ENCODE measurements around the gene CXCR3. TPM values are rescaled to one million over a fixed set of nuclear protein-coding genes. Genes with fewer than 3 reads are reported as not detected.
"Not testable (repeated sequence)": the region's sequence is repeated elsewhere in the genome, so short reads cannot be mapped to it uniquely, and the experiment has no call there.

The CXCR3 gene
- total RNA-seq, 2 experiments from 2014 or later = 19.5 to 22.0 TPM

- Mint-ChIP-seq H3K27ac (no peak overlapping the region), H3K4me1 (ENCODE audit: low read depth) (peaks cover 8% of the 10 kb centered on the region), H3K27me3 (no peaks in the 10 kb centered on the region), H3K4me3 (no peak overlapping the region), H3K36me3 (ENCODE audit: low read depth) (peaks cover 55% of the 10 kb centered on the region), H3K9me3 (no peaks in the 10 kb centered on the region)
- intact Hi-C loops (cut with DNase I, micrococcal nuclease) = loop anchor here in 1 of 2 experiments (5.0 kb wide), 1 partner anchor 35 kb away; no protein-coding TSS in a partner anchor
- peaks cover 39% of the 10 kb centered on the region for H3K36me3 ChIP-seq (ENCODE audit: insufficient read depth, low read length)
- H3K27me3 ChIP-seq (ENCODE audit: control insufficient read depth in 1 of 2, insufficient read depth in 2 of 2, low read length in 2 of 2) = no peaks in the 10 kb centered on the region
- POLR2A ChIA-PET = no interaction called here
- no peaks in the 10 kb centered on the region for H3K9me3 ChIP-seq (ENCODE audit: control insufficient read depth in 1 of 2, insufficient read depth in 1 of 2, low read length in 2 of 2)
- H3K27ac ChIP-seq (ENCODE audit: low read depth in 1 of 2, low read length in 2 of 2) = no peak overlapping the region
- CTCF ChIA-PET = no interaction called here
- no peak overlapping the region for H3K4me3 ChIP-seq (ENCODE audit: low read length)
- no peak for ATAC-seq (ENCODE audit: poor library complexity)
- TF ChIP-seq CTCF (IDR thresholded peaks at IDR 0.05) = no peak
- peaks cover 3% of the 10 kb centered on the region for H3K4me1 ChIP-seq (ENCODE audit: insufficient read depth, low read length)
- no peak for DNase-seq
Observed at GRCh38 chrX:71577682-71578081, 40.6 kb downstream of the CXCR3 start.

GRCh38 chrX:71573590-71573989 is 44.7 kb downstream of the CXCR3 start:
- DNase-seq (no peak), ATAC-seq (ENCODE audit: poor library complexity) (no peak)
- no peak for TF ChIP-seq CTCF (IDR thresholded peaks at IDR 0.05)
- peaks cover 70% of the 10 kb centered on the region for H3K36me3 ChIP-seq (ENCODE audit: insufficient read depth, low read length)
- ChIA-PET CTCF (no interaction called here), POLR2A (no interaction called here)
- intact Hi-C loops (cut with DNase I, micrococcal nuclease) = no loop called here
- Mint-ChIP-seq H3K36me3 (ENCODE audit: low read depth) (peaks cover 73% of the 10 kb centered on the region), H3K9me3 (no peaks in the 10 kb centered on the region), H3K27ac (no peak overlapping the region), H3K27me3 (no peaks in the 10 kb centered on the region), H3K4me1 (ENCODE audit: low read depth) (peaks cover 8% of the 10 kb centered on the region), H3K4me3 (no peak overlapping the region)
- H3K27ac ChIP-seq (ENCODE audit: low read depth in 1 of 2, low read length in 2 of 2) = no peak overlapping the region
- H3K4me1 ChIP-seq (ENCODE audit: insufficient read depth, low read length) = peaks cover 3% of the 10 kb centered on the region
- H3K4me3 ChIP-seq (ENCODE audit: low read length) = no peak overlapping the region
- no peaks in the 10 kb centered on the region for H3K27me3 ChIP-seq (ENCODE audit: control insufficient read depth in 1 of 2, insufficient read depth in 2 of 2, low read length in 2 of 2)
- no peaks in the 10 kb centered on the region for H3K9me3 ChIP-seq (ENCODE audit: control insufficient read depth in 1 of 2, insufficient read depth in 1 of 2, low read length in 2 of 2)

GRCh38 chrX:71571390-71571789 is 46.9 kb downstream of the CXCR3 start:
- DNase-seq; H3K27ac ChIP-seq (ENCODE audit: low read depth in 1 of 2, low read length in 2 of 2); CTCF ChIA-PET; H3K4me1 ChIP-seq (ENCODE audit: insufficient read depth, low read length); H3K27me3 ChIP-seq (ENCODE audit: control insufficient read depth in 1 of 2, insufficient read depth in 2 of 2, low read length in 2 of 2); H3K27me3 Mint-ChIP-seq; H3K4me3 Mint-ChIP-seq; H3K9me3 Mint-ChIP-seq; POLR2A ChIA-PET; ATAC-seq (ENCODE audit: poor library complexity); H3K27ac Mint-ChIP-seq; H3K4me1 Mint-ChIP-seq (ENCODE audit: low read depth); H3K4me3 ChIP-seq (ENCODE audit: low read length); H3K9me3 ChIP-seq (ENCODE audit: control insufficient read depth in 1 of 2, insufficient read depth in 1 of 2, low read length in 2 of 2); intact Hi-C loops (cut with DNase I, micrococcal nuclease): not testable (repeated sequence)
- H3K36me3 ChIP-seq (ENCODE audit: insufficient read depth, low read length) = peaks cover 84% of the 10 kb centered on the region
- H3K36me3 Mint-ChIP-seq (ENCODE audit: low read depth) = peaks cover 86% of the 10 kb centered on the region

Other genes starting within 250 kb of the CXCR3 start
- gene OGT, start 85.4 kb downstream of the CXCR3 start, total RNA-seq = 100 to 1,000 TPM; 279 to 295 TPM
- gene GCNA, start 40.1 kb downstream of the CXCR3 start, total RNA-seq = 1 to 10 TPM; 1.7 to 2.3 TPM
- not detected for gene CXorf49, start 99.8 kb upstream of the CXCR3 start, total RNA-seq
- gene CXorf49B, start 144.8 kb upstream of the CXCR3 start, total RNA-seq = not detected